Neural progenitor cell (in vitro differentiated cells): ENCODE results near the gene RFX8. TPM values are rescaled to one million over a fixed set of nuclear protein-coding genes. Genes with fewer than 3 reads are reported as not detected.
"Not testable (repeated sequence)": the region's sequence is repeated elsewhere in the genome, so short reads cannot be mapped to it uniquely, and the experiment has no call there.

Experiments used
- DNase-seq: peaks from one replicate; pipeline ENCODE4 v3.0.0-alpha.2; 2016; ENCODE audit warnings: low spot score
- H2AFZ ChIP-seq: fragments of 200-600 bp; sonication (generic); replicated peaks from 2 replicates; pipeline ENCODE4 v1.6.1; 2016; ENCODE audit warnings: antibody characterized with exemption
- H3F3A ChIP-seq: fragments of 200-600 bp; sonication (generic); 2 replicates; pipeline ENCODE4 v1.6.1; 2016; ENCODE audit warnings: antibody characterized with exemption, low read depth
- H3K27ac ChIP-seq: fragments of 200-600 bp; sonication (generic); 2 replicates; pipeline ENCODE4 v1.5.1; 2016; ENCODE audit warnings: mild to moderate bottlenecking
- H3K27me3 ChIP-seq: fragments of 200-600 bp; sonication (generic); 2 replicates; pipeline ENCODE4 v1.6.1; 2016; ENCODE audit warnings: mild to moderate bottlenecking, moderate library complexity
- H3K36me3 ChIP-seq: fragments of 200-600 bp; sonication (generic); 2 replicates; pipeline ENCODE4 v1.5.1; 2016
- H3K4me1 ChIP-seq: fragments of 200-600 bp; sonication (generic); 2 replicates; pipeline ENCODE4 v1.6.1; 2016; ENCODE audit warnings: mixed run types
- H3K4me2 ChIP-seq: fragments of 200-600 bp; sonication (generic); 2 replicates; pipeline ENCODE4 v1.6.1; 2016
- H3K4me3 ChIP-seq: fragments of 200-600 bp; sonication (generic); 2 replicates; pipeline ENCODE4 v1.5.1; 2016
- H3K79me2 ChIP-seq: fragments of 200-600 bp; sonication (generic); 2 replicates; pipeline ENCODE4 v1.6.1; 2016; ENCODE audit warnings: low read depth
- H3K9ac ChIP-seq: fragments of 200-600 bp; sonication (generic); 2 replicates; pipeline ENCODE4 v1.6.1; 2016
- H3K9me3 ChIP-seq: fragments of 200-600 bp; sonication (generic); 2 replicates; pipeline ENCODE4 v1.5.1; 2016; ENCODE audit warnings: low read depth
- H4K20me1 ChIP-seq: fragments of 200-600 bp; sonication (generic); 2 replicates; pipeline ENCODE4 v1.6.1; 2016; ENCODE audit warnings: low read depth
- H3K27ac Mint-ChIP-seq: 3 replicates; pipeline ENCODE4 v1.8.0; 2021; ENCODE audit warnings: mixed read lengths
- H3K27me3 Mint-ChIP-seq: 2 replicates; pipeline ENCODE4 v1.8.0; 2022; ENCODE audit warnings: low read depth, mild to moderate bottlenecking, inconsistent platforms, moderate library complexity, mixed read lengths; ENCODE audit not compliant: insufficient read depth
- H3K36me3 Mint-ChIP-seq: 3 replicates; pipeline ENCODE4 v1.8.0; 2021; ENCODE audit warnings: mixed read lengths
- H3K4me1 Mint-ChIP-seq: 3 replicates; pipeline ENCODE4 v1.8.0; 2021; ENCODE audit warnings: mixed read lengths
- H3K4me3 Mint-ChIP-seq: 3 replicates; pipeline ENCODE4 v1.8.0; 2021; ENCODE audit warnings: mild to moderate bottlenecking, moderate library complexity, mixed read lengths
- H3K9me3 Mint-ChIP-seq: 3 replicates; pipeline ENCODE4 v1.8.0; 2020; ENCODE audit warnings: mixed read lengths
- EZH2 ChIP-seq: fragments of 200-600 bp; sonication (generic); IDR thresholded peaks from 2 replicates; pipeline ENCODE4 v1.6.1; 2017; ENCODE audit warnings: antibody characterized with exemption, mild to moderate bottlenecking, moderate library complexity
- EZH2phosphoT487 ChIP-seq: fragments of 200-600 bp; sonication (generic); IDR thresholded peaks from 2 replicates; pipeline ENCODE4 v1.6.1; 2017; ENCODE audit warnings: antibody characterized with exemption
- total RNA-seq: library from RNA; depleted of rRNA; stranded (reverse); fragments of >200 nt; gene quantifications from 2 replicates; pipeline ENCODE4 v1.2.3, GENCODE V29; 2015; ENCODE audit warnings: low replicate concordance
- TF ChIP-seq, protein P1 (sequence below): fragments of 200-600 bp; sonication (generic); IDR thresholded peaks from 2 replicates; pipeline ENCODE4 v1.5.1; 2017; ENCODE audit warnings: antibody characterized with exemption, mild to moderate bottlenecking

Gene RFX8
- total RNA-seq, 1 donor from 2014 or later, result 0.37 TPM

DNA sequence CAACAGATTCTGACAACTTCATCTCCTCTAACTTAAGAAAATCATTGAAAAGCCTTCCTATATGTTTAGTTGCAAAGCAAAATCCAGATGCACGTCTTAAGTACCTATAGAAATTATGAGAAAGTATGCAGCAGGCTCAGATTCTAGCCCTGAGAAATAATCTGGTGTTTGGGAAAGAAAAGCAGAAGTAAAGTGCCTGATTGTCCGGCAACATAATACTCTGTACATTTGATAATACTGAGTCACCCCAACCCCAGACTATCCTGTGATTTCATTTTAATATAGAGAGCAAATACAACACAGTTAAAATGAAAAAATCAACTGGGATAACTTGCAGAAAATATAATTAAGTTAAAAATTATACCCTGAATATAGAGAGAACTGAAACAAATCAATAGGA lies 13.5 kb downstream of the RFX8 start:
- Histone ChIP-seq H3K4me1 (peaks cover 2% of the 10 kb centered on the region), H3F3A (no peaks in the 10 kb centered on the region), H3K4me2 (no peak overlapping the region), H3K27me3 (no peaks in the 10 kb centered on the region), H3K79me2 (no peaks in the 10 kb centered on the region), H4K20me1 (no peaks in the 10 kb centered on the region), H3K9me3 (no peaks in the 10 kb centered on the region), H3K4me3 (no peak overlapping the region), H2AFZ (no peak overlapping the region), H3K27ac (no peak overlapping the region), H3K9ac (no peak overlapping the region), H3K36me3 (no peaks in the 10 kb centered on the region)
- Mint-ChIP-seq H3K4me1 (peaks cover 11% of the 10 kb centered on the region), H3K36me3 (no peaks in the 10 kb centered on the region), H3K27me3 (peaks cover 2% of the 10 kb centered on the region), H3K27ac (no peak overlapping the region), H3K9me3 (peaks cover 2% of the 10 kb centered on the region), H3K4me3 (no peak overlapping the region)
- TF ChIP-seq EZH2phosphoT487, result no peak
- TF ChIP-seq, protein P1, sequence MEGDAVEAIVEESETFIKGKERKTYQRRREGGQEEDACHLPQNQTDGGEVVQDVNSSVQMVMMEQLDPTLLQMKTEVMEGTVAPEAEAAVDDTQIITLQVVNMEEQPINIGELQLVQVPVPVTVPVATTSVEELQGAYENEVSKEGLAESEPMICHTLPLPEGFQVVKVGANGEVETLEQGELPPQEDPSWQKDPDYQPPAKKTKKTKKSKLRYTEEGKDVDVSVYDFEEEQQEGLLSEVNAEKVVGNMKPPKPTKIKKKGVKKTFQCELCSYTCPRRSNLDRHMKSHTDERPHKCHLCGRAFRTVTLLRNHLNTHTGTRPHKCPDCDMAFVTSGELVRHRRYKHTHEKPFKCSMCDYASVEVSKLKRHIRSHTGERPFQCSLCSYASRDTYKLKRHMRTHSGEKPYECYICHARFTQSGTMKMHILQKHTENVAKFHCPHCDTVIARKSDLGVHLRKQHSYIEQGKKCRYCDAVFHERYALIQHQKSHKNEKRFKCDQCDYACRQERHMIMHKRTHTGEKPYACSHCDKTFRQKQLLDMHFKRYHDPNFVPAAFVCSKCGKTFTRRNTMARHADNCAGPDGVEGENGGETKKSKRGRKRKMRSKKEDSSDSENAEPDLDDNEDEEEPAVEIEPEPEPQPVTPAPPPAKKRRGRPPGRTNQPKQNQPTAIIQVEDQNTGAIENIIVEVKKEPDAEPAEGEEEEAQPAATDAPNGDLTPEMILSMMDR, result no peak
- TF ChIP-seq EZH2, result no peak
- no peak for DNase-seq

DNA sequence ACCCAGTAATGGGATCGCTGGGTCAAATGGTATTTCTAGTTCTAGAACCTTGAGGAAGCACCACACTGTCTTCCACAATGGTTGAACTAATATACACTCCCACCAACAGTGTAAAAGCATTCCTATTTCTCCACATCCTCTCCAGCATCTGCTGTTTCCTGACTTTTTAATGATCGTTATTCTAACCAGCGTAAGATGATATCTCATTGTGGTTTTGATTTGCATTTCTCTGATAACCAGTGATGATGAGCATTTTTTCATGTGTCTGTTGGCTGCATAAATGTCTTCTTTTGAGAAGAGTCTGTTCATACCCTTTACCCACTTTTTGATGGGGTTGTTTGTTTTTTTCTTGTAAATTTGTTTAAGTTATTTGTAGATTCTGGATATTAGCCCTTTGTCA lies 20.5 kb downstream of the RFX8 start:
- not testable (repeated sequence) for H3K4me2 ChIP-seq, H3K4me1 ChIP-seq, H3K27me3 ChIP-seq, H3K27ac Mint-ChIP-seq, DNase-seq, H3K9me3 Mint-ChIP-seq, H3F3A ChIP-seq, H3K9me3 ChIP-seq, H3K4me1 Mint-ChIP-seq, H3K27me3 Mint-ChIP-seq, H3K9ac ChIP-seq, H2AFZ ChIP-seq, H3K79me2 ChIP-seq, H3K36me3 Mint-ChIP-seq, H3K4me3 ChIP-seq, H4K20me1 ChIP-seq, H3K4me3 Mint-ChIP-seq, H3K36me3 ChIP-seq, H3K27ac ChIP-seq

DNA sequence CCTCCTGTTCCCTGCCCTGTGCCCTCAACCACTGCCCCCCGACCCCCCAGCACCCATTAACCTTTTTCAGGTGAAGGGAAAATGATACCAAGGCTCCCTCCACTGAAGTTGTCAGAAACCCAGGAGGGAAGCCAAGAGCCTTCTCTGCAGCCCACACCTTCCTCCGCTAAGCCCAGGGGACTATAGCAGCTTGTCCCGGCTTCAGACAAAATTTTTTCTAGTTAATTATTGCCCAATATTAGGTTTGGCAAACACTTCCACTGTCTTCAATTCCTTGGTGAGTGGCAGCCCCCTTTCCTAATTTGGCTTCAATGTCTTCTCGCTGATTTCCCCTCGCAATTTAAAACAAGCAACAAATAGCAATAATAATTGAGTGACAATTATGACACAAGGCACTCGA lies 23.9 kb downstream of the RFX8 start:
- Mint-ChIP-seq H3K27me3 (peaks cover 4% of the 10 kb centered on the region), H3K27ac (no peak overlapping the region), H3K36me3 (no peaks in the 10 kb centered on the region), H3K9me3 (peaks cover 4% of the 10 kb centered on the region), H3K4me1 (no peaks in the 10 kb centered on the region), H3K4me3 (no peak overlapping the region)
- H3K9me3 ChIP-seq, result no peaks in the 10 kb centered on the region
- H4K20me1 ChIP-seq, result no peaks in the 10 kb centered on the region
- TF ChIP-seq, protein P1, result no peak
- TF ChIP-seq EZH2phosphoT487 (no peak), EZH2 (no peak)
- H3K4me2 ChIP-seq, result no peak overlapping the region
- no peaks in the 10 kb centered on the region for H3K79me2 ChIP-seq
- no peak overlapping the region for H3K27ac ChIP-seq
- no peaks in the 10 kb centered on the region for H3K36me3 ChIP-seq
- no peaks in the 10 kb centered on the region for H3F3A ChIP-seq
- no peak overlapping the region for H2AFZ ChIP-seq
- DNase-seq, result no peak
- H3K9ac ChIP-seq, result no peak overlapping the region
- H3K27me3 ChIP-seq, result no peaks in the 10 kb centered on the region
- no peak overlapping the region for H3K4me3 ChIP-seq
- no peaks in the 10 kb centered on the region for H3K4me1 ChIP-seq

DNA sequence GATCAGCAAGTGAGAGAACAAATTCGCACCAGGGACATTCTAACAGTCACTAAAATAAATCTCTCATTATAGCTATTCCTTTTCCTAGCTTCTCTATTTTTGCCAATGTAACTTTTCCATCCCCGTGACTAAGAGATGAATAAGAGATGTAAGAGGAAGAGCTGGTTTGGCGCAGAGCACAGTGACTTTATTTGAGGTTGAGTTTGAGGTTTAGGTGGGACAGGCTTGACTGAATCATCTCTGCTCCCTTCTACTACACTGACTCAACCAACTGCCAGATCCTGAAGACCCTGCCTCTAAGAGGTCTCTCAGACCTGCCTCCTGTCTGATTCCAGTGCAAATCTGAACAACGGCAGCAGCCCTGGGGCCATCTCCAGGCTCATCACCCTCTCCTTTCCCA lies 28.0 kb downstream of the RFX8 start:
- H3K27ac Mint-ChIP-seq, result no peak overlapping the region
- no peaks in the 10 kb centered on the region for H3K36me3 Mint-ChIP-seq
- H3K4me1 ChIP-seq, result no peaks in the 10 kb centered on the region
- H3K4me1 Mint-ChIP-seq, result no peaks in the 10 kb centered on the region
- H3K4me3 ChIP-seq, result no peak overlapping the region
- TF ChIP-seq EZH2, result no peak
- TF ChIP-seq EZH2phosphoT487, result no peak
- TF ChIP-seq, protein P1, result no peak
- H3F3A ChIP-seq, result no peaks in the 10 kb centered on the region
- H3K4me3 Mint-ChIP-seq, result no peak overlapping the region
- no peak overlapping the region for H3K9ac ChIP-seq
- H3K4me2 ChIP-seq, result no peak overlapping the region
- no peak overlapping the region for H2AFZ ChIP-seq
- no peaks in the 10 kb centered on the region for H3K79me2 ChIP-seq
- H4K20me1 ChIP-seq, result no peaks in the 10 kb centered on the region
- no peaks in the 10 kb centered on the region for H3K9me3 ChIP-seq
- no peaks in the 10 kb centered on the region for H3K27me3 ChIP-seq
- no peak overlapping the region for H3K27ac ChIP-seq
- DNase-seq, result no peak
- peaks cover 2% of the 10 kb centered on the region for H3K9me3 Mint-ChIP-seq
- peaks cover 4% of the 10 kb centered on the region for H3K27me3 Mint-ChIP-seq
- no peaks in the 10 kb centered on the region for H3K36me3 ChIP-seq
